ENCODE data around the gene SAMD14.

Gene SAMD14

GRCh38 chr17:50161023-50161910 lies 31.3 kb upstream of the SAMD14 start:
- DNase-seq (ENCODE audit: low read depth): peak; percentile 88
- TF ChIP-seq CTCF (conservative IDR thresholded peaks at IDR 0.05; ENCODE audit: control insufficient read depth, insufficient read depth, low read depth, low read length): peak; percentile 73
- H3K4me3 ChIP-seq (ENCODE audit: control insufficient read depth, low read depth, low read length): peak overlapping the region; percentile 53

GRCh38 chr17:50157891-50158290 lies 27.9 kb upstream of the SAMD14 start:
- TF ChIP-seq CTCF (conservative IDR thresholded peaks at IDR 0.05; ENCODE audit: control insufficient read depth, insufficient read depth, low read depth, low read length): no peak
- no peak for DNase-seq (ENCODE audit: low read depth)
- H3K4me3 ChIP-seq (ENCODE audit: control insufficient read depth, low read depth, low read length): no peak overlapping the region

GRCh38 chr17:50155115-50155819 lies 25.3 kb upstream of the SAMD14 start:
- no peak overlapping the region for H3K4me3 ChIP-seq (ENCODE audit: control insufficient read depth, low read depth, low read length)
- TF ChIP-seq CTCF (conservative IDR thresholded peaks at IDR 0.05; ENCODE audit: control insufficient read depth, insufficient read depth, low read depth, low read length): no peak
- DNase-seq (ENCODE audit: low read depth): no peak

GRCh38 chr17:50154604-50155003 lies 24.6 kb upstream of the SAMD14 start:
- DNase-seq (ENCODE audit: low read depth): no peak
- no peak for TF ChIP-seq CTCF (conservative IDR thresholded peaks at IDR 0.05; ENCODE audit: control insufficient read depth, insufficient read depth, low read depth, low read length)
- no peak overlapping the region for H3K4me3 ChIP-seq (ENCODE audit: control insufficient read depth, low read depth, low read length)

- no peak for DNase-seq (ENCODE audit: low read depth)
- no peak overlapping the region for H3K4me3 ChIP-seq (ENCODE audit: control insufficient read depth, low read depth, low read length)
- TF ChIP-seq CTCF (conservative IDR thresholded peaks at IDR 0.05; ENCODE audit: control insufficient read depth, insufficient read depth, low read depth, low read length): no peak
Observed at GRCh38 chr17:50153650-50154575, 24.0 kb upstream of the SAMD14 start.

GRCh38 chr17:50152736-50153135 lies 22.8 kb upstream of the SAMD14 start:
- H3K4me3 ChIP-seq (ENCODE audit: control insufficient read depth, low read depth, low read length): no peak overlapping the region
- no peak for DNase-seq (ENCODE audit: low read depth)
- TF ChIP-seq CTCF (conservative IDR thresholded peaks at IDR 0.05; ENCODE audit: control insufficient read depth, insufficient read depth, low read depth, low read length): no peak

Measured in fibroblast of mammary gland (primary cell).